SKM-1 treated with dmso at 0.1 percent for 144 hours (cell line): ENCODE data around the gene TLR9.
A peak's percentile ranks its signal among the peaks of the same experiment; 100 is the strongest.

Source experiments
- DNase-seq: peaks from one replicate; lab custom pipeline; 2025; ENCODE audit not compliant: unreplicated experiment; lab: John Stamatoyannopoulos, UW

The TLR9 gene

GRCh38 chr3:52196977-52197376, 28.5 kb downstream of the TLR9 start:
- no peak for DNase-seq

- DNase-seq: peak; percentile 80
Measured at GRCh38 chr3:52195823-52196331, 29.6 kb downstream of the TLR9 start.

- no peak for DNase-seq
Measured at GRCh38 chr3:52195291-52195597, 30.2 kb downstream of the TLR9 start.

- DNase-seq: no peak
Measured at GRCh38 chr3:52194485-52195290, 30.8 kb downstream of the TLR9 start.

GRCh38 chr3:52193065-52193464, 32.4 kb downstream of the TLR9 start:
- DNase-seq: no peak

GRCh38 chr3:52191663-52192062, 33.8 kb downstream of the TLR9 start:
- no peak for DNase-seq

GRCh38 chr3:52190294-52191074, 35.0 kb downstream of the TLR9 start:
- DNase-seq: no peak

- DNase-seq: peak; percentile 28
Measured at GRCh38 chr3:52188556-52188955, 36.9 kb downstream of the TLR9 start.

- no peak for DNase-seq
Measured at GRCh38 chr3:52186729-52187128, 38.7 kb downstream of the TLR9 start.

- DNase-seq: peak; percentile 95
Measured at GRCh38 chr3:52185837-52186236, 39.6 kb downstream of the TLR9 start.

- DNase-seq: no peak
Measured at GRCh38 chr3:52185311-52185710, 40.1 kb downstream of the TLR9 start.

GRCh38 chr3:52184690-52185089, 40.8 kb downstream of the TLR9 start:
- no peak for DNase-seq

GRCh38 chr3:52183786-52184445, 41.5 kb downstream of the TLR9 start:
- DNase-seq: no peak

- DNase-seq: no peak
Measured at GRCh38 chr3:52182691-52183090, 42.8 kb downstream of the TLR9 start.

GRCh38 chr3:52182196-52182595, 43.2 kb downstream of the TLR9 start:
- DNase-seq: peak; percentile 56

GRCh38 chr3:52181543-52181942, 43.9 kb downstream of the TLR9 start:
- DNase-seq: no peak

GRCh38 chr3:52178537-52178936, 46.9 kb downstream of the TLR9 start:
- DNase-seq: no peak

GRCh38 chr3:52178126-52178525, 47.3 kb downstream of the TLR9 start:
- peak; percentile 33 for DNase-seq

- no peak for DNase-seq
Measured at GRCh38 chr3:52177701-52178042, 47.8 kb downstream of the TLR9 start.

GRCh38 chr3:52176951-52177700, 48.3 kb downstream of the TLR9 start:
- DNase-seq: no peak

GRCh38 chr3:52176180-52176752, 49.2 kb downstream of the TLR9 start:
- no peak for DNase-seq
